ENCODE measurements around the gene CSMD2. TPM values are rescaled to one million over a fixed set of nuclear protein-coding genes. Genes with fewer than 3 reads are reported as not detected.

Gene CSMD2
- total RNA-seq, 1 experiment from 2014 or later: not detected

DNA sequence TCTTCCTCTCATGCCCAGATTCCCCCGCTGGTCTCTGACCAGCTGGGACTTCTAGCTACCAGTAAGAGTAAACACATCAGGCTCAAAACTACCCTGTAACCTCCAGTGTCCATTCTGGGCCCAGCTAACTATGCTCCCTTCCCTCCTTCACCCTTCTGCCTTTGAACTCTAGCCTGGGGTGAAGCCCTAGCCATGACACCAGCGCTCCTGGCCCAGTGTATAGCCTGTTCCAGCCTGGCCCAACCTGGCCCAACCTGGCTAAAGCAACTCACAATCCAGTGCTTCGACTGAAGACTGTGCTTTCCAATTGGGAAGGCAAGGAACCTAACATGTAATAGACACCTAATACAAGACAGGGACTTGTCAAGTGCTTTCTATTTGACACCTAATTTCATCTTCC is 27.6 kb downstream of the CSMD2 start:
- CTCF ChIA-PET: no interaction called here
- TF ChIP-seq, protein P1, sequence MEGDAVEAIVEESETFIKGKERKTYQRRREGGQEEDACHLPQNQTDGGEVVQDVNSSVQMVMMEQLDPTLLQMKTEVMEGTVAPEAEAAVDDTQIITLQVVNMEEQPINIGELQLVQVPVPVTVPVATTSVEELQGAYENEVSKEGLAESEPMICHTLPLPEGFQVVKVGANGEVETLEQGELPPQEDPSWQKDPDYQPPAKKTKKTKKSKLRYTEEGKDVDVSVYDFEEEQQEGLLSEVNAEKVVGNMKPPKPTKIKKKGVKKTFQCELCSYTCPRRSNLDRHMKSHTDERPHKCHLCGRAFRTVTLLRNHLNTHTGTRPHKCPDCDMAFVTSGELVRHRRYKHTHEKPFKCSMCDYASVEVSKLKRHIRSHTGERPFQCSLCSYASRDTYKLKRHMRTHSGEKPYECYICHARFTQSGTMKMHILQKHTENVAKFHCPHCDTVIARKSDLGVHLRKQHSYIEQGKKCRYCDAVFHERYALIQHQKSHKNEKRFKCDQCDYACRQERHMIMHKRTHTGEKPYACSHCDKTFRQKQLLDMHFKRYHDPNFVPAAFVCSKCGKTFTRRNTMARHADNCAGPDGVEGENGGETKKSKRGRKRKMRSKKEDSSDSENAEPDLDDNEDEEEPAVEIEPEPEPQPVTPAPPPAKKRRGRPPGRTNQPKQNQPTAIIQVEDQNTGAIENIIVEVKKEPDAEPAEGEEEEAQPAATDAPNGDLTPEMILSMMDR (conservative IDR thresholded peaks at IDR 0.05): no peak
- no peak for TF ChIP-seq EZH2 (IDR thresholded peaks at IDR 0.05; ENCODE audit: low read depth)
- Histone ChIP-seq H3K4me1 (replicated peaks; ENCODE audit: insufficient read depth) (no peaks in the 10 kb centered on the region), H3K9me3 (ENCODE audit: insufficient read depth, low read depth) (no peaks in the 10 kb centered on the region), H3K27me3 (ENCODE audit: insufficient read depth, low read depth) (peaks cover 14% of the 10 kb centered on the region; the same call in 1 of the 2 replicates), H4K20me1 (ENCODE audit: insufficient read depth) (no peaks in the 10 kb centered on the region), H3K4me2 (no peak overlapping the region), H2AFZ (no peak overlapping the region), H3K27ac (no peak overlapping the region), H3K79me2 (ENCODE audit: low read depth) (no peaks in the 10 kb centered on the region), H3K36me3 (ENCODE audit: low read depth) (no peaks in the 10 kb centered on the region), H3K4me3 (no peak overlapping the region), H3K9me2 (ENCODE audit: insufficient read depth) (no peaks in the 10 kb centered on the region), H3F3A (ENCODE audit: insufficient read depth, low read depth) (no peaks in the 10 kb centered on the region)
- POLR2A ChIA-PET (ENCODE audit: unreplicated experiment): no interaction called here
- intact Hi-C loops (cut with micrococcal nuclease; ENCODE audit: unreplicated experiment): no loop called here
- BruUV-seq (replicated peaks): no TSS peak
- DNase-seq: no peak

GRCh38 chr1:34132161-34132420 is 32.9 kb downstream of the CSMD2 start:
- no peaks in the 10 kb centered on the region for H3K4me1 ChIP-seq (replicated peaks; ENCODE audit: insufficient read depth)
- CTCF ChIA-PET: no interaction called here
- no peaks in the 10 kb centered on the region for H3K9me3 ChIP-seq (ENCODE audit: insufficient read depth, low read depth)
- no peak overlapping the region for H3K27ac ChIP-seq
- TF ChIP-seq EZH2 (IDR thresholded peaks at IDR 0.05; ENCODE audit: low read depth): no peak
- H3K4me2 ChIP-seq: no peak overlapping the region
- H2AFZ ChIP-seq: no peak overlapping the region
- no TSS peak for BruUV-seq (replicated peaks)
- H3K27me3 ChIP-seq (ENCODE audit: insufficient read depth, low read depth): peaks cover 16% of the 10 kb centered on the region; the same call in 1 of the 2 replicates
- no peaks in the 10 kb centered on the region for H3F3A ChIP-seq (ENCODE audit: insufficient read depth, low read depth)
- no peaks in the 10 kb centered on the region for H3K36me3 ChIP-seq (ENCODE audit: low read depth)
- POLR2A ChIA-PET (ENCODE audit: unreplicated experiment): no interaction called here
- no peaks in the 10 kb centered on the region for H3K79me2 ChIP-seq (ENCODE audit: low read depth)
- no peak for DNase-seq
- intact Hi-C loops (cut with micrococcal nuclease; ENCODE audit: unreplicated experiment): no loop called here
- no peak overlapping the region for H3K4me3 ChIP-seq
- H4K20me1 ChIP-seq (ENCODE audit: insufficient read depth): no peaks in the 10 kb centered on the region
- H3K9me2 ChIP-seq (ENCODE audit: insufficient read depth): no peaks in the 10 kb centered on the region

DNA sequence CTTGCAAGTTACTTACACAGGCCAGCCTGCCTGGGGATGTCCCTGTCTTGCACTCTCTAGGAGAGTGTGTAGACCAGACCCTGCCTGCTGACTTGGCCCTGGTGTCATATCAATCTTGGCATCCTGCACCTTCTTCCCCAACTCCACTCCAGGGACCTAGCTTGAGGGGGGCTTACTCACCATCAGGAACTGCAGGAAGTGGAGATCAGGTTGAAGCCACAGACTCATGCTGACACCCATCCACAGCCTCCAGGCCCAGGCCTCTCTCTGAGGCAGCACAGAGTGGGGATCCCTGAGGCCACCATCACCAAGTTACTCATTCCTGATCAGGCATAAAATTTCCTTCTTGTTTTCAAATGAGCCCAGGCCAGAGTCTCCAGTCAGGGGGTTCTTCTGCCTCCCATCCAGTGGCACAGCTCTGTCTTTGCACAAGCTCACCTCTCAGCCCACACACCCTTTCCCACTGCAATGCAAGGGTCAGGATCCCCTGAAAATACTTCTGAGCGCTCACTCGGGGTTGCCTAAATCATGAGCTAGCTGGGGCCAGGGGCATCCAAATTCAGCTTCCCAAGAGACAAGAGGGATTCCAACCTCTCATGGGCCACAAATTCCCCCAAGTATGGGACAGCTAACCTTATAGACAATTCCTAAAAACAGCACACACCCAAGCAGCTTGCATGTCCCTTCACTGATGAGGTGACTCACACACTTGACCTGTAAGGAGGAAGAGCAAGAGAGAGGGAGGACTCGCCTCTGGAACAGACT is 33.5 kb downstream of the CSMD2 start:
- CTCF ChIA-PET: no interaction called here
- no peak overlapping the region for H2AFZ ChIP-seq
- H3K9me3 ChIP-seq (ENCODE audit: insufficient read depth, low read depth): no peaks in the 10 kb centered on the region
- H4K20me1 ChIP-seq (ENCODE audit: insufficient read depth): no peaks in the 10 kb centered on the region
- H3K4me3 ChIP-seq: no peak overlapping the region
- H3K79me2 ChIP-seq (ENCODE audit: low read depth): no peaks in the 10 kb centered on the region
- no peak overlapping the region for H3K27ac ChIP-seq
- no TSS peak for BruUV-seq (replicated peaks)
- H3F3A ChIP-seq (ENCODE audit: insufficient read depth, low read depth): no peaks in the 10 kb centered on the region
- POLR2A ChIA-PET (ENCODE audit: unreplicated experiment): no interaction called here
- no peaks in the 10 kb centered on the region for H3K36me3 ChIP-seq (ENCODE audit: low read depth)
- H3K4me1 ChIP-seq (replicated peaks; ENCODE audit: insufficient read depth): no peaks in the 10 kb centered on the region
- H3K27me3 ChIP-seq (ENCODE audit: insufficient read depth, low read depth): peaks cover 18% of the 10 kb centered on the region; the same call in 1 of the 2 replicates
- no peak for TF ChIP-seq EZH2 (IDR thresholded peaks at IDR 0.05; ENCODE audit: low read depth)
- TF ChIP-seq, protein P1 (conservative IDR thresholded peaks at IDR 0.05): no peak
- intact Hi-C loops (cut with micrococcal nuclease; ENCODE audit: unreplicated experiment): no loop called here
- no peak overlapping the region for H3K4me2 ChIP-seq
- no peak for DNase-seq
- no peaks in the 10 kb centered on the region for H3K9me2 ChIP-seq (ENCODE audit: insufficient read depth)

DNA sequence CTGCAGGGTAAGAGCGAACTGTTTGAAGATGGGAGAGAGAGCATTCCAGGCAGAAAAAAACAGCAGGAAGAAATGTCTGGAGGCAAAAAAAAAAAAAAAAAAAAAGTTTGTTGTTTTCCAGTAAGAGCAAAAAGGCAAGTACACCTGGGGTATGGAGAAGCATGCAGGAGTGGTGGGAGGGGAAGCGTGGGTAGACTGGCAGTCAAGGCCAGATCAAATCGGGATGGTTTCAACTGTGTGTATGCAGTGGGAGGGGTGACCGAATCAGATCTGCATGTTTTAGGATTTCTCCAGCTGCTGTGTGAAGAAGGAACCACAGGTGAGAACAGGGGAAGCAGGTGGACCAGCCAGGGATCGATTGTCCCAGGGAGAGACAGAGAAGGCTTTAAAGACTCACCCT is 34.7 kb downstream of the CSMD2 start:
- no peaks in the 10 kb centered on the region for H3F3A ChIP-seq (ENCODE audit: insufficient read depth, low read depth)
- H3K36me3 ChIP-seq (ENCODE audit: low read depth): no peaks in the 10 kb centered on the region
- no peak overlapping the region for H3K4me2 ChIP-seq
- no peaks in the 10 kb centered on the region for H3K9me2 ChIP-seq (ENCODE audit: insufficient read depth)
- BruUV-seq (replicated peaks): no TSS peak
- H3K4me1 ChIP-seq (replicated peaks; ENCODE audit: insufficient read depth): no peaks in the 10 kb centered on the region
- H3K79me2 ChIP-seq (ENCODE audit: low read depth): no peaks in the 10 kb centered on the region
- H3K27ac ChIP-seq: no peak overlapping the region
- H4K20me1 ChIP-seq (ENCODE audit: insufficient read depth): no peaks in the 10 kb centered on the region
- H3K9me3 ChIP-seq (ENCODE audit: insufficient read depth, low read depth): no peaks in the 10 kb centered on the region
- DNase-seq: no peak
- no peak overlapping the region for H2AFZ ChIP-seq
- H3K4me3 ChIP-seq: no peak overlapping the region
- intact Hi-C loops (cut with micrococcal nuclease; ENCODE audit: unreplicated experiment): no loop called here
- peaks cover 22% of the 10 kb centered on the region; the same call in 1 of the 2 replicates for H3K27me3 ChIP-seq (ENCODE audit: insufficient read depth, low read depth)
- CTCF ChIA-PET: no interaction called here
- TF ChIP-seq, protein P1 (conservative IDR thresholded peaks at IDR 0.05): no peak
- TF ChIP-seq EZH2 (IDR thresholded peaks at IDR 0.05; ENCODE audit: low read depth): no peak
- POLR2A ChIA-PET (ENCODE audit: unreplicated experiment): no interaction called here

All from PC-9 (cell line).